ENCODE data around the gene RPS10.

Gene RPS10

GRCh38 chr6:34473967-34474366 is 48.1 kb upstream of the RPS10 start:
- Histone ChIP-seq H4K20me1 (ENCODE audit: insufficient read depth, low read length, poor library complexity, severe bottlenecking) (no peaks in the 10 kb centered on the region), H3K4me2 (ENCODE audit: low read depth, low read length, poor library complexity, severe bottlenecking) (no peak overlapping the region), H3K9ac (ENCODE audit: low read depth, low read length, poor library complexity, severe bottlenecking) (no peak overlapping the region), H3K36me3 (ENCODE audit: insufficient read depth, low read length) (no peaks in the 10 kb centered on the region), H3K9me3 (ENCODE audit: insufficient read depth, low read depth, low read length) (no peaks in the 10 kb centered on the region), H3K4me1 (ENCODE audit: insufficient read depth, low read length, poor library complexity, severe bottlenecking) (no peaks in the 10 kb centered on the region), H3K79me2 (ENCODE audit: insufficient read depth, low read length) (no peaks in the 10 kb centered on the region), H3F3A (ENCODE audit: low read depth) (no peaks in the 10 kb centered on the region), H3K9me2 (replicated peaks; ENCODE audit: low read depth, low read length) (no peaks in the 10 kb centered on the region), H2AFZ (ENCODE audit: low read length) (no peak overlapping the region), H3K4me3 (ENCODE audit: low read length, poor library complexity, severe bottlenecking) (no peak overlapping the region), H3K27me3 (ENCODE audit: insufficient read depth, low read length, poor library complexity, severe bottlenecking) (no peaks in the 10 kb centered on the region)
- TF ChIP-seq CTCF (conservative IDR thresholded peaks at IDR 0.05; ENCODE audit: low read length) = no peak
- no peak for TF ChIP-seq EZH2phosphoT487 (IDR thresholded peaks at IDR 0.05; ENCODE audit: borderline replicate concordance)

- Histone ChIP-seq H3K36me3 (ENCODE audit: insufficient read depth, low read length) (no peaks in the 10 kb centered on the region), H2AFZ (ENCODE audit: low read length) (no peak overlapping the region), H3K9me3 (ENCODE audit: insufficient read depth, low read depth, low read length) (no peaks in the 10 kb centered on the region), H3K4me2 (ENCODE audit: low read depth, low read length, poor library complexity, severe bottlenecking) (no peak overlapping the region), H3F3A (ENCODE audit: low read depth) (no peaks in the 10 kb centered on the region), H3K4me3 (ENCODE audit: low read length, poor library complexity, severe bottlenecking) (no peak overlapping the region), H3K4me1 (ENCODE audit: insufficient read depth, low read length, poor library complexity, severe bottlenecking) (no peaks in the 10 kb centered on the region), H3K9me2 (replicated peaks; ENCODE audit: low read depth, low read length) (no peaks in the 10 kb centered on the region), H4K20me1 (ENCODE audit: insufficient read depth, low read length, poor library complexity, severe bottlenecking) (no peaks in the 10 kb centered on the region), H3K79me2 (ENCODE audit: insufficient read depth, low read length) (no peaks in the 10 kb centered on the region), H3K9ac (ENCODE audit: low read depth, low read length, poor library complexity, severe bottlenecking) (no peak overlapping the region), H3K27me3 (ENCODE audit: insufficient read depth, low read length, poor library complexity, severe bottlenecking) (no peaks in the 10 kb centered on the region)
- no peak for TF ChIP-seq EZH2phosphoT487 (IDR thresholded peaks at IDR 0.05; ENCODE audit: borderline replicate concordance)
- no peak for TF ChIP-seq CTCF (conservative IDR thresholded peaks at IDR 0.05; ENCODE audit: low read length)
Observed at GRCh38 chr6:34472425-34472824, 46.6 kb upstream of the RPS10 start.

- Histone ChIP-seq H3K27me3 (ENCODE audit: insufficient read depth, low read length, poor library complexity, severe bottlenecking) (no peaks in the 10 kb centered on the region), H3K79me2 (ENCODE audit: insufficient read depth, low read length) (no peaks in the 10 kb centered on the region), H3F3A (ENCODE audit: low read depth) (no peaks in the 10 kb centered on the region), H3K4me3 (ENCODE audit: low read length, poor library complexity, severe bottlenecking) (no peak overlapping the region), H2AFZ (ENCODE audit: low read length) (no peak overlapping the region), H4K20me1 (ENCODE audit: insufficient read depth, low read length, poor library complexity, severe bottlenecking) (no peaks in the 10 kb centered on the region), H3K9me3 (ENCODE audit: insufficient read depth, low read depth, low read length) (no peaks in the 10 kb centered on the region), H3K36me3 (ENCODE audit: insufficient read depth, low read length) (no peaks in the 10 kb centered on the region), H3K4me1 (ENCODE audit: insufficient read depth, low read length, poor library complexity, severe bottlenecking) (no peaks in the 10 kb centered on the region), H3K4me2 (ENCODE audit: low read depth, low read length, poor library complexity, severe bottlenecking) (no peak overlapping the region), H3K9ac (ENCODE audit: low read depth, low read length, poor library complexity, severe bottlenecking) (no peak overlapping the region), H3K9me2 (replicated peaks; ENCODE audit: low read depth, low read length) (no peaks in the 10 kb centered on the region)
- TF ChIP-seq EZH2phosphoT487 (IDR thresholded peaks at IDR 0.05; ENCODE audit: borderline replicate concordance) (no peak), CTCF (conservative IDR thresholded peaks at IDR 0.05; ENCODE audit: low read length) (no peak)
Observed at GRCh38 chr6:34469499-34469898, 43.6 kb upstream of the RPS10 start.

Data from Loucy (cell line).